T-helper 1 cell treated with Interleukin-12 subunit alpha and Interleukin-12 subunit beta and Interleukin-4 antibody, amounts not matched to agents 30 ng/mL and 1 ng/mL, for 36 hours (primary cell): ENCODE measurements around the gene INPP5F. TPM values are rescaled to one million over a fixed set of nuclear protein-coding genes. Genes with fewer than 3 reads are reported as not detected.
"Not testable (repeated sequence)": the region's sequence is repeated elsewhere in the genome, so short reads cannot be mapped to it uniquely, and the experiment has no call there.

ENCODE experiments used
- intact Hi-C: fragments of 100-400 bp; cut with micrococcal nuclease; formaldehyde crosslinking; loops from one replicate; pipeline ENCODE4 v1.15.1; 2024
- total RNA-seq: library from RNA; stranded (reverse); gene quantifications from 2 replicates; pipeline ENCODE4 v1.2.3, GENCODE V29; 2022

INPP5F gene
- total RNA-seq, 1 donor from 2014 or later, result 9.4 TPM

DNA sequence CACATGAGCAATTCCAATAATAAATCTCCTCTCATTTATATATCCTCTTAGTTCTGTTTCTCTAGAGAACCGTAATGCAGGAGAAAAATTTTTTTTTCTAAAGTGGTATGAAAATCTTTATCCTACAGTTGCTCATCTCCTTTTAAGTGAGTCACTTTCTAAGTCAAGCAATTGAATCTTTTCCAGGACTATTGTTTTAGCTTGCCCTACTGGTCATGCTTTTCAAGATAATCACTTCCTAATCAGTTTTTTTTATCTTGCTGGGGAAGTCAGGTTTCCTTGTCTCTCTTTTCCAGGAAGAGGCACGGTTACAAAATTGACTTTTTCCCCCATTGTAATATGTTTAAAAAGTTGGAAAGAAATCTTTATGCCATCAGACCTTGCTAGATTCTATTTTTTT, 44.0 kb downstream of the INPP5F start:
- intact Hi-C loops, result no loop called here

DNA sequence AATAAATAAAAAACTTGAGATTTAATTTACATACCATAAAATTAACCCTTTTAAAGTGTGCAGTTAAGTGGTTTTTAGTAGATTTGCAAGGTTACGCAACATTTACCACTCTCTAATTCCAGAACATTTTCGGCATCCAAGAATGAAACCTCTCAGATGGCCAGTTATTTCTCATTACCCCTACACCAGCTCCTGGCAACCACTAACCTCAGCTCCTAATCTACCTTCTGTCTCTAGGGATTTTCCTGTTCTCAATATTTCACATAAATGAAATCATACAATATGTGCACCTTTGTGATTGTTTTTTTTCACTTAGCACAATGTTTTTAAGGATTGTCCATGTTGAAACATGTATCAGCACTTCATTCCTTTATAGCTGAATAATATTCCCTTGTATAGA, 45.1 kb downstream of the INPP5F start:
- intact Hi-C loops, result no loop called here

DNA sequence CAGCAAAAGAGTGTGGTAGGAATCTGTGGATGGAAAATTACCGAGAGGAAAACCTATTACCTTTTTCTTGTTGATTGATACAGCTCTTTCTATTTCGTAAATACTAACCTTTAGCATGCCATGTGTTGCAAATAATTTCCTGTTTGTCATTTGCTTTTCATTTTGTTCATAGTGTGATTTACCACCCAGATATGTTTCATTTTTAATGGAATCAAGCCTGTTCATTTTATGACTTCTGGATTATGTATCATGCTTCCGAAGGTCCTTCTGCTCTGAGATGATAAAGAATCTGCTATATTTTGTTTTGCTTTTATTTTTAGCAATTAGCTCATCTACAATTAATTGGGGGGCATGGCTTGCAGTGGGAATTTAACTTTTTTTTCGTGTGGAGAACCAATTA, 46.5 kb downstream of the INPP5F start:
- intact Hi-C loops, result no loop called here

DNA sequence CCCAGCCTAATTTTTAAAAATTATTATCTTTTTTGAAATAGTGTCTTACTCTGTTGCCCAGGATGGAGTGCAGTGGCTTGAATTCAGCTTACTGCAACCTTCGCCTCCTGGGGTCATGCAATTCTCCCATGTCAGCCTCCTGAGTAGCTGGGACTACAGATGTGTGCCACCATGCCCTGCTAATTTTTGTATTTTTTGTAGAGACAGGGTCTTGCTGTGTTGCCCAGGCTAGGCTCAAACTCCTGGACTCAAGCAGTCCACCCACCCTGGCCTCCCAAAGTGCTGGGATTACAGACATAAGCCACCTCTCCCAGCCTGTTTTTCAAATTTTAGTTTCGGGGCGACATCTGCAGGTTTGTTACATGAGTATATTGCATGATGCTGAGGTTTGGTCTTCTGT, 47.2 kb downstream of the INPP5F start:
- intact Hi-C loops, result not testable (repeated sequence)

DNA sequence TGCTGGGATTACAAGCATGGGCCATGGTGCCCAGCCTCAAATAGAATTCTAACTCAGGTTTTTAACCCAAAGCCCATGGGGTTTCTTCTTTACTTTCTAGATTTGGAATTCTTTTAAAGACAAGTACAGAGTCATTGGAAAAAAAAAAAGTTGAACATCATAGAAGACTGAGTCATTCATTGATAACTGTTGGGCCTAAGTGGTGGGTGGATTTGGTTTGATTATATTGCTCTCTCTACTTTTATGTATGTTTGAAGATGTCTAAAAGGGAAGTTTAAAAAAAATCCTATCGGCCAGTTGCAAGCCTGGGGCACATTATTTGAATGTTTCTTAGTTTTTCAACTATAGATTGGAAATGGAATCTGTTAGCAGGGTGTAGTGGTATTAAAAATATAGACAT, 49.7 kb downstream of the INPP5F start:
- intact Hi-C loops, result no loop called here

DNA sequence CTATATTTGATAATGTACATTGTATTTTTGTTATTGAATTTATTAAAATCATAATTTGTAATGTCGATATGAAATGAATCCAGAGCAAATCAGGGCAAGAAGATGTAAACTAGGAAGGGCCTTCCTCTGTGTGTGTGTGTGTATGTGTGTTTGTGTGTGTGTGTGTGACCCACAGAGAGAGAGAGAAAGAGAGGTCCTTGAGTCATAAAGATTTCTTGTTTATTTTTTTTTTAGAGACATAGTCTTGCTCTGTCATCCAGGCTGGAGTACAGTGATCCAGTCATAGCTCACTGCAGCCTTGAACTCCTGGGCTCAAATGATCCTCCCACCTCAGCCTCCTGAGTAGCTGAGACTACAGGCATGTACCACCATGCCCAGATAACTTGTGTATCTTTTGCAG, 50.7 kb downstream of the INPP5F start:
- intact Hi-C loops, result no loop called here

DNA sequence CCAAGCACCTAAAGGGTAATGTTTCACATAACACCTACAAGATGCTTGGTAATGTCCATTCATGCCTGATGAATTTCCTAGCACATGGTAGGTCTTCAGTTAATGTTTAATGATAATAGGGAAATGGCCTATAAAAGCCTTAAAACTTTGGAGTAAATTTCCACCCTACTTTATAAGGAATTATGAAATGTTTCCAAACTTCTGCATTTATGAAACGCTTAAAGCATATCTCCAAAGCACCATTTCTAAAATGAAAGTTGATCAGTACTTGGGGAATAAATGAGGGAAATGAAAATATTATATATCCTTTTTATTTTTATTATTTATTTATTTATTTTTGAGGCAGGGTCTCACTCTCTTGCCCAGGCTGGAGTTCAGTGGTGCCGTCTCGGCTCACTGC, 51.8 kb downstream of the INPP5F start:
- intact Hi-C loops, result no loop called here

DNA sequence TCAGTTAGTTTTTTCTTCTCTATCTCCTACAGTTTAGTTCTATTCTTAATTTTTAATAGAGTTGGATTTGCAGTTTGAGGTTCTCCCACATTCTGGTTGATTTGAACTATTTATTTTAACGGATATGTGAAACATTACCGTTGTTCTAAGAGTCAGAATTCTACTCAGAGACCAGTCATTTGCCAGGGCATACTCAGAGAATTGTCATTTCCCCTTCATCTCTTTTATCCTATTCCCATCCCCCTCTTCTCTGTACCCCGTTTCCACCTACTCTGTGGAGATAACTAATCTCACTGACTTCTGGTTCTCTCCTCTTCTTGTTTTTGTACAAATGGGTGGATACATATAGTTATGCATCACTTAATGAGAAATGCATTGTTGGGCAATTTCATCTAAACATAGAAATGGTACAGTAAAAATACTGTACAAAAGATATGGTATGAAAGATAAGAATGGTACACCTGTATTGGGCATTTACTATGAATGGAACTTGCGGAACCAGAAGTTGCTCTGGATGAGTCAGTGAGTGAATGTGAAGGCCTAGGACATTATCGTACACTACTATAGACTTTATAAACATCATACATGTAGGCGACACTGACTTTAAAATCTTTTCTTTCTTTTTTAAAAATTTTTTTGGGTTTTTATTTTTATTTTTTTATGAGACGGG, 53.1 kb downstream of the INPP5F start:
- intact Hi-C loops, result no loop called here

DNA sequence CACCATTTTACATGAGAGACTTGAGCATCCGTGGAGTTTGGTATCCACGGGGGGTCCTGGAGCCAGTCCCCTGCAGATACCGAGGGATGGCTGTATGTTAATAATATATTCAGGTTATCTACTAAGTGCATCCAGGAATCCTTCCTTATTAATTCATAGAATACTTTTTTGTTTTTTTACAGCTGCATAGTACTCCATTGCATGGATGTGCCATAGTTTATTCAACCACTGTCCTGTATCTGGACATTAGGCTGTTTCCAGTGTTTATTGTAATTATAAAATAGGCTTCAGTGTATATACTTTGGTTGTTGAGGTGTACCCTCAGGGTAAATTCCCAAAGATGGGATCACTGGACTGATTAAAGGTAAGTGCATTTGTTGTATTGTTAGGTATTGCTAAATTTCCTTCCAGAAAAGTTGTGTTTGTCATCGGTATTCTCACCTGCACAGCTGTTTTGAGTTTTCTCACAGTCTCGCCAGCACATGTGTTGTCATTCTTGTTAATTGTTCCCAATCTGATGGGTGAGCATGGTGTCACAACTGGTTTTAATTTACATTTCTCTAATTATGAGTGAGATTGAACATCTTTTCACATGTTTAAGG, 55.1 kb downstream of the INPP5F start:
- intact Hi-C loops, result no loop called here

DNA sequence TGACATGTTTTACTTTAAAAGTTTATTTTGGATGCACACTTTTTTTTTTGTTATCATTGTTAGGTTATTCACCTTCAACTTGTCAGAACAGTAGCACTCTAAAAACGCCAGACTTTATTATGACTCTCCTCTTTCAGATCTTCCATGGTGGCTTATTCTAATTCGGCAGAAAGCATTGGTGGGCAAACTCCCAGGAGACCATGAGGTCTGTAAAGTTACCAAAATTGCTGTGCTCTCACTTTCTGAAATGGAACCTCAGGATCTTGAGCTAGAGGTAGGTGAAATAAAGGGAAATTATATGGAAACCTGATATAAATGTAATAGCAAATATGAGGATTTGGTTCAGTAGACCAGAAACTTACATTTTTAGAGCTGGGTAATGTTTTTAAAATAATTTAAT, 55.6 kb downstream of the INPP5F start:
- intact Hi-C loops, result no loop called here

DNA sequence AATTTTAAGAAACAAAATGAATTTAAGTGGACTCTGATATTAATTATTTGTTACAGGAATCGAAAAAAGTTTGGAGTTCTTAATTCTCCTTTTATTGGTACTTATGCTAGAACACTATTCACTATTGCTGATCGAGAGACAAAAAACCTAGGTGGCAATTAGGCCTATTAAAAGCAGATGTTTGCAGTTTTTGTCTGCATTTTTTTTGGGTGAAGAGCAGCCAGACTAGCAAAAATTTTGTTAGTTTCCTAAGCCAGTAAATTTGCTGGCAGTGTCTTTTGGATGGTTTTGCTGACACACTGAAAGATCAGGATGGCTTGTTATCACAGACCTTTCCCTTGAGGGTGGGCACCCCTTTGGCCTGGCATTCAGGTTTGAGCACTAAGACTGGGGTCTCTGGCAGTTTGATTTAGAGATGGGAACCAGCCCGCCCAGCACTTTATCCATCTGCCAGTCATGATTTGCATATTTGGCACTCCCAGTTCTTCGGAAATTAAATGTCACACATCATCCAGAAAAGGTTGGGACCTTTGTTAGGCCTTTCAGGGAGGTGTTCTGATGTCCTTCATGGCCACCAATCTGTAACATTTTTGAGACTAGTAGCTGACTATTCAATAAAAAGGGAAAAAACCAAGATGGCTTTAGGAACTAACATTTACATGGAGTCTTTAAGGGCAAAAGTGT, 57.3 kb downstream of the INPP5F start:
- intact Hi-C loops, result no loop called here

DNA sequence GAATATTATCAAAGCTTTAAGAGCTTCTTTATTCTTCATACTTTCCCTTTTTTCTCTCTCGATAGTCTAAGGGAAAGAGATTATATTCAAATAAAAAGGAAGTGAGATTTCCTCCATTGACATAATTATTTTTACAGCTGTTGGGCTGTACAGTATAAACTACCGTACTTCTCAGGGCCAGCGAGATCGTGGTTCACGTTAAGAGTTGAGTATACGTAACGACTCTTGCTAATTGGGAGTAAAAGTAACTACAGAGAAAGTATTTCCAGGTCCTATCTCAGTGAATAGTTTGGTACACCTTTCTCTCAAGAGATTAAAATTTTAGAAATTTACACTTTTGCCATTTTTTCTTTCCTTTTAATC, 57.8 kb downstream of the INPP5F start:
- intact Hi-C loops, result loop anchor here (1.0 kb wide), 1 partner anchor 33 kb away; no protein-coding TSS in a partner anchor

DNA sequence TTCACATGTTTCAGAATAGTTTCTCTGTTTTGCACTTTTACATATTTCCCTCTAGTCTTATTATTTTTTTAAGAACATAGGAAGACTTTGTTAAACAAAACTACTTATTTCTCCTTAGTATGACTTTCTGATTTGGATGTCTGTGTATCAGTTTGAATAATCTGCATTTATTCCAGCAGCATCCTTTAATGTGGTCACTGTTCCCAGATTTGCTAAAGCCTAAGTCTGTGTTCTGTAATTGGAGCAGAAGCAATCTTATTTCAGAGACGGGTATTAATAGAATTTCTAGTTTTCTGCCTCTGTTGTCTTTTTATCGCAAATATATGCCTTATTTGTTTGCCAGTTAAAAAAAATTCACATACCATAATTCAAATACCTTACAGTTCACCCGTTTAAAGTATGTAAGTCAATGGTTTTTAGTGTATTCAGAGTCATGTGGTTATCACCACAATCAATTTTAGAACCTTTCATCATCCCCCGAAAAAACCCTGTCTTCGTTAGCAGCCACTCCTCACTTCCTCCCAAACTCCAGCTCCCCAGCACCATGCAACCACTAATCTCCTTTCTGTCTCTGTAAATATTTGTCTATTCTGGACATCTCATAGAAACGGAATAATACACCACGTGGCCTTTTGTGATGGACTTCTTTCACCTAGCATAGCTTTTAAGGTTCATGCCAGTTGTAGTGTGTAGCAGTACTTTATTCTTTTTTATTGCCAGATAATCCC, 58.7 kb downstream of the INPP5F start:
- intact Hi-C loops, result loop anchor here (1.0 kb wide), 1 partner anchor 34 kb away; no protein-coding TSS in a partner anchor

DNA sequence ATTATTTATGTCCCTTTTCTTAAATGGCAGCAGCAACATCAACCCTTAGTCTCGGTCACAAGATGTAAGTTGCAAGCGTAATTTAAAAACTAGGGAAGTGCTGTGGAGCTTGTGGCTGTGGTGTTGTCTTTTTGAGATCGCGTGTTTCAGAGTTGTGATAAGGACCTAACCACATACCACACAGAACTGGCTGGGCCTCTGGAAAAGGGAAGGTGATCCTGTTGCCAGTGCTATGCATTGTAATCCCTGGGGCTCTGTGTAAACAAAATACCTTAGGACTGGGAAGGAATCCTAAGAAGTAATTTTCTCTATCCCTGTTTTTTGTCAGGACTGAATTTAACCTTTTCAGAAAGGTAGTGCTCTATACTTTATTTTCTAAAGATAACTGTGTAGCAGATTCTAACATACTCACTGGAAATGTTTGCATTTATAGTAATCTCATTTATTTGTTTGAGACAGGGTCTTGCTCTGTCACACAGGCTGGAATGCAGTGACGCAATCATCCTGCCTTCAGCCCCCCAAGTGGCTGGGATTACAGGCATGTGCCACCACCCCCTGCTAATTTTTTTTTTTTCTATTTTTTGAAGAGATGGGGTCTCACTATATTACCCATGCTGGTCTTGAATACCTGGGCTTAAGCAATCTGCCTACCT, 60.4 kb downstream of the INPP5F start:
- intact Hi-C loops, result no loop called here

DNA sequence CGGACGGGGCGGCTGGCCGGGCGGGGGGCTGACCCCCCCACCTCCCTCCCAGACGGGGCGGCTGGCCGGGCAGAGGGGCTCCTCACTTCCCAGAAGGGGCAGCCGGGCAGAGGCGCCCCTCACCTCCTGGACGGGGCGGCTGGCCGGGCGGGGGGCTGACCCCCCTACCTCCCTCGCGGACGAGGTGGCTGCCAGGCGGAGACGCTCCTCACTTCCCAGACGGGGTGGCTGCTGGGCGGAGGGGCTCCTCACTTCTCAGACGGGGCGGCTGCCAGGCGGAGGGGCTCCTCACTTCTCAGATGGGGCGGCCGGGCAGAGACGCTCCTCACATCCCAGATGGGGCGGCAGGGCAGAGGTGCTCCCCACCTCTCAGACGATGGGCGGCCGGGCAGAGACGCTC, 69.3 kb downstream of the INPP5F start:
- intact Hi-C loops, result not testable (repeated sequence)

DNA sequence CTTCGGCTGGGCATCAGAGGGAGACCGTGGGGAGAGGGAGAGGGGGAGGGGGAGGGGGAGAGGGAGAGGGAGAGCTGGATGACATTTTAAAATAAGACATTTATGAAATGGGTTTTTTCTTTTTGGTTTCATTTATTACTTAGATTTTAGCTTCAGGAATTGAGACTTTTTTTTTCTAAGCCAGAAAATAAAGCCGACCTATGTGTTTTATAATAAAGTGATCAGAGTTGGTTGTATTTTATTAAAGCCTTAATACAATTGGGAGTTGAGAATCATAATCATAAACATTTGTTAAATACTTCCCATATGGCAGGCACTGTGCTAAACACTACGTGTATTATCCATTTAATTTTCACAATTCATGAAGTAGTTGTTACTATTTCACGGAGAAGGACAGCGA, 70.2 kb downstream of the INPP5F start:
- intact Hi-C loops, result no loop called here

DNA sequence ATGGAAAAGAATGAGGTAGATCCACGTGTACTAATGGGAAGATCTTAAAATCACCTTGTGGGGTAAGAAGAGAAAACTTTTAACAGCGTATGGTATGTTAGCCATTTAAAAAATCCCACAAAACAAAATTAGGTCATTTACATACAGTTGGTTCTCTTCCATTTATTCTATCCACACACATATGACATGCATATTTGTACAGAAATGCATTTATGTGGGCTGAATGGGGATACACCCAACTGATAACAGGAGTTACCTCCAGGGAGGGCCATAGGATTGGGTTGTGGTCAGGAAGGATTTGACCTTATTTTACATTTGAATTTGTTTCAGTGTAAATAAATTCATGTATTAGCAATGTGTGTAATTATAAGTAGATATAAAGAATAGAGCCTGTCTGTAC, 75.3 kb downstream of the INPP5F start:
- intact Hi-C loops, result no loop called here

DNA sequence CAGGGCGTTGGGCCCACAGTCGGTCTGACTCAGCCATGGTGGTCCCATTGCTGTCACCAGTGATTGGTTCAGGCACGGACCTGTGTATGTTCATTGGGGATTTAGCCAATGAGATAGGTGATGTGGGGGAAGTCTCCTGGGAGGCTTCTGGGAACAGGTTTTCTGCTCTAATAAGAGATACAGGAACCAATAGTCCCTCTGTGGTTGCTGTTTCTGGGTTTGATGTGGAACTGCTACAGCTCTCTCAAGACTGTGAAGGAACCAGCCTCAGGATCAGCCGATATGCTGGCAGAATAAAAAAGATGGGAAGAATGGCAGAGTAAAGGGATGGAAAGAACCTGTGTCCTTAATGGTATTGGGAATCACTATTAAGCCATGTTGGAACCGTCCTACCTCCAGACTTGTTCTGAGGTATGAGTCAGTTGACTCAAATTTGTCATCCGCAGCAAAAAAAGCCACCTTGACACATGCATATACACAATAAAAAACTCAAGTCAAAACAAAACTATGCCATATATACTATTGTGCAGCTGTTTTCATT, 76.2 kb downstream of the INPP5F start:
- intact Hi-C loops, result no loop called here

DNA sequence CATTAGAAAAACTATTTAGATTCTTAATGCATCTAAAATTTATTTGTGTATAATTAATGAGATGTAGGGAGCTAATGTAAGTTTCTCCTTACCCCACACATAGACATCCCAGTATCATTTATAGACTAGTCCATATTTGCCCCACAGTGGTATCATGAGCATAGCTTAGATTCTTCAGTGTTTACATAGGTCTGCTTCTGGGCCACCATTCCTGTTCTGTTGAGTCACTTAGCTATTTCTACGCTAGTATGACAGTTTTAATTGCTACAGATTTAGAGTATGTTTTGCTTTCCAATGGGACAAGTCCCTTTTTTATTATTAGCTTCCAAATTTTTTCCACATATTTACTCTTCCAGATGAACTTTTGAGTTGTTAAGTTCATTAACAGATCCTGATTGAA, 77.4 kb downstream of the INPP5F start:
- intact Hi-C loops, result no loop called here

DNA sequence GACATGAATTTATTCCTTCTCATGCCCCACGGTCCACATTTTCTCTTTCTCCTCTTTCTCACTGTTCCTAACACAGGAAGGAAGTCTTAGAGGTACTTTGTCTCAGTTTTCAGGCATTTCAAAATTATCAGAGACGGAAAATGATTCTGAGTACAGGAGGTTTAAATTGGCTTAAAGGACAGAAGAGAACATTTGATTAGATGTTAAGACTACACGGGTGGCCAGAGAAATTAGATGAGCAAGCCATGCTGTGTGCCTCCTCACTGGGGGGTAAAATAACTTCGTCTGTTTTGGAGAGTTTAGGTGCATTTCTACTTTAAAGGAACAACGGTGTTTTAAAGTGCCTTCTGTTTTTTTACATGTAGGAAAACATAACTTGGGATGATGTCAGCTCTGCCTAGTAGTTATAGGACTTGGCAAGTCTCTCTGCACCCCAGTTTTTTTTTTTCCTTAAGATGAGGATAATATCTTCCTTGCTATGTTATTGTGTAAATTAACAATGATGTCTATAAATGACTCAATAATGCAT, 79.9 kb downstream of the INPP5F start:
- intact Hi-C loops, result no loop called here
